Measurements from ENCODE around the gene CACNA2D3.

DNA sequence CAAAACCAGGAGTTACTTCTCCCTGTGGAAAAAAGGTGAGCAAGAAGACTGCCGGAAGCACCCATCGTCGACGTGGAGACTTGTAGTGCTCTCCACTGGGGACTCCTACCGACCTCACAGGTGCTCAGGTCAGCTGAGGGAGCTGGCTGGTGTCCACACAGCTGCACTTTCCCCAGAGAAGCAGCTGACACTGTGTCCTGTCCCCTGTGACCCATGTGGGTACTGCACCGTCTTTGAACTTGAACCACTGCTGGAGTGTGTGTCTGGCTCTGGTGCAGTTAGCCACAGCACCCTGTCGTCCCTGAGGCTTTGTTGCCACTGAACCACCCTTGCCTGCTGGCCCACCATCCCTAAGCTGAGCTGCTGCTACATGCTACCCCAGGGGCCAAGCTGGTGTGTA, 270.8 kb downstream of the CACNA2D3 start:
- TF ChIP-seq, protein P1, sequence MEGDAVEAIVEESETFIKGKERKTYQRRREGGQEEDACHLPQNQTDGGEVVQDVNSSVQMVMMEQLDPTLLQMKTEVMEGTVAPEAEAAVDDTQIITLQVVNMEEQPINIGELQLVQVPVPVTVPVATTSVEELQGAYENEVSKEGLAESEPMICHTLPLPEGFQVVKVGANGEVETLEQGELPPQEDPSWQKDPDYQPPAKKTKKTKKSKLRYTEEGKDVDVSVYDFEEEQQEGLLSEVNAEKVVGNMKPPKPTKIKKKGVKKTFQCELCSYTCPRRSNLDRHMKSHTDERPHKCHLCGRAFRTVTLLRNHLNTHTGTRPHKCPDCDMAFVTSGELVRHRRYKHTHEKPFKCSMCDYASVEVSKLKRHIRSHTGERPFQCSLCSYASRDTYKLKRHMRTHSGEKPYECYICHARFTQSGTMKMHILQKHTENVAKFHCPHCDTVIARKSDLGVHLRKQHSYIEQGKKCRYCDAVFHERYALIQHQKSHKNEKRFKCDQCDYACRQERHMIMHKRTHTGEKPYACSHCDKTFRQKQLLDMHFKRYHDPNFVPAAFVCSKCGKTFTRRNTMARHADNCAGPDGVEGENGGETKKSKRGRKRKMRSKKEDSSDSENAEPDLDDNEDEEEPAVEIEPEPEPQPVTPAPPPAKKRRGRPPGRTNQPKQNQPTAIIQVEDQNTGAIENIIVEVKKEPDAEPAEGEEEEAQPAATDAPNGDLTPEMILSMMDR (conservative IDR thresholded peaks at IDR 0.05) = no peak
- no peak for TF ChIP-seq EZH2 (IDR thresholded peaks at IDR 0.05; ENCODE audit: low read depth)

Data from PC-9 (cell line).